HuH-7 (cell line): Measurements from ENCODE around the gene HIVEP2.
"Not testable (repeated sequence)": the region's sequence is repeated elsewhere in the genome, so short reads cannot be mapped to it uniquely, and the experiment has no call there.

Experiments
- DNase-seq: peaks from one replicate; pipeline ENCODE4 v3.0.0; 2011; ENCODE audit warnings: low spot score

The HIVEP2 gene, protein sequence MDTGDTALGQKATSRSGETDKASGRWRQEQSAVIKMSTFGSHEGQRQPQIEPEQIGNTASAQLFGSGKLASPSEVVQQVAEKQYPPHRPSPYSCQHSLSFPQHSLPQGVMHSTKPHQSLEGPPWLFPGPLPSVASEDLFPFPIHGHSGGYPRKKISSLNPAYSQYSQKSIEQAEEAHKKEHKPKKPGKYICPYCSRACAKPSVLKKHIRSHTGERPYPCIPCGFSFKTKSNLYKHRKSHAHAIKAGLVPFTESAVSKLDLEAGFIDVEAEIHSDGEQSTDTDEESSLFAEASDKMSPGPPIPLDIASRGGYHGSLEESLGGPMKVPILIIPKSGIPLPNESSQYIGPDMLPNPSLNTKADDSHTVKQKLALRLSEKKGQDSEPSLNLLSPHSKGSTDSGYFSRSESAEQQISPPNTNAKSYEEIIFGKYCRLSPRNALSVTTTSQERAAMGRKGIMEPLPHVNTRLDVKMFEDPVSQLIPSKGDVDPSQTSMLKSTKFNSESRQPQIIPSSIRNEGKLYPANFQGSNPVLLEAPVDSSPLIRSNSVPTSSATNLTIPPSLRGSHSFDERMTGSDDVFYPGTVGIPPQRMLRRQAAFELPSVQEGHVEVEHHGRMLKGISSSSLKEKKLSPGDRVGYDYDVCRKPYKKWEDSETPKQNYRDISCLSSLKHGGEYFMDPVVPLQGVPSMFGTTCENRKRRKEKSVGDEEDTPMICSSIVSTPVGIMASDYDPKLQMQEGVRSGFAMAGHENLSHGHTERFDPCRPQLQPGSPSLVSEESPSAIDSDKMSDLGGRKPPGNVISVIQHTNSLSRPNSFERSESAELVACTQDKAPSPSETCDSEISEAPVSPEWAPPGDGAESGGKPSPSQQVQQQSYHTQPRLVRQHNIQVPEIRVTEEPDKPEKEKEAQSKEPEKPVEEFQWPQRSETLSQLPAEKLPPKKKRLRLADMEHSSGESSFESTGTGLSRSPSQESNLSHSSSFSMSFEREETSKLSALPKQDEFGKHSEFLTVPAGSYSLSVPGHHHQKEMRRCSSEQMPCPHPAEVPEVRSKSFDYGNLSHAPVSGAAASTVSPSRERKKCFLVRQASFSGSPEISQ (N-terminal part only)

GRCh38 chr6:142945049-142945445 is at the start of gene HIVEP2:
Gene HIVEP2 (minus strand): TSS chr6:142945176. CDS start chr6:142774738, 170,438 bp downstream.
- peak; percentile 86 for DNase-seq

- no peak for DNase-seq
These were observed 49.0 kb upstream of the HIVEP2 start for GRCh38 chr6:142993977-142994376.

- DNase-seq, result no peak
These were observed 42.5 kb upstream of the HIVEP2 start for GRCh38 chr6:142987490-142987889.

DNA sequence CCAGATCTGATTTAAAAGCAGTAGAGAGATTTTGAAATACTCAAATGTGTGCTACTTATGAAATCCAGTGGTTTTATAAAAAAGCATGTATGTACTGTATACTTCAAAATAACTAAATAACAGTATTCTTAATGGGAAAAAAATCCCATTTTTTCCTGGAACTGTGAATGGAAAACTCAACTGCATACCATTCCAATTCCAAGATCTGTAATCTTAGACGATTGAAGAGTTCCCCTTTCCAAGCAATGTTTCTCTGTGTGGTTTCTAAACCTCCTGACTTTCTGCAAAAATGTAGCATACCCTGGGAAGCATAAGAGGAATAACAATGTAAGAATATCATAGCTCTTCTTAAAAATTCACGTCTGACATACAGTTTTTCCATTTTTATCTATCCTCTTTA is 40.3 kb upstream of the HIVEP2 start:
- no peak for DNase-seq

GRCh38 chr6:142984386-142984785 is 39.4 kb upstream of the HIVEP2 start:
- DNase-seq, result no peak

DNA sequence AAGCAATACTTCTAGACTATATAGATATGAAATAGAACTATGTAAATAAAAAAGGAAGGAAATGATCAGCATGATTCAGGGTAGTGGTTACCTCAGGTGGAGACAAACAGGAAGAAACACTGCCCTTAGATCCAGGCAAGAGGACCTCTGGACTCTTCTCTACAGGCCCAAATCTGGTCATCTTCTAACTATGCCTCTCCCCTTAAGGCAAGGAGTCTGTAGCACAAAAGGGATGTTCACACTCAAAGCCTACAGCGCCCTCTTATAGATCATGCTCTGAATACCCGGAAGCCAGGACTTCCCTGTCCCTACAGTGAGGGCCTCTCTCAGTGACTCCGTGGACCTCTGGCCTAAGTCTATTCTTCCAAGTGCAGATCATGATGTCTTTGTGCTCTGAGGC is 30.4 kb upstream of the HIVEP2 start:
- DNase-seq, result peak; percentile 24

GRCh38 chr6:142970941-142971340 is 26.0 kb upstream of the HIVEP2 start:
- DNase-seq, result not testable (repeated sequence)

GRCh38 chr6:142968601-142969000 is 23.6 kb upstream of the HIVEP2 start:
- no peak for DNase-seq

GRCh38 chr6:142966294-142966693 is 21.3 kb upstream of the HIVEP2 start:
- DNase-seq, result no peak

DNA sequence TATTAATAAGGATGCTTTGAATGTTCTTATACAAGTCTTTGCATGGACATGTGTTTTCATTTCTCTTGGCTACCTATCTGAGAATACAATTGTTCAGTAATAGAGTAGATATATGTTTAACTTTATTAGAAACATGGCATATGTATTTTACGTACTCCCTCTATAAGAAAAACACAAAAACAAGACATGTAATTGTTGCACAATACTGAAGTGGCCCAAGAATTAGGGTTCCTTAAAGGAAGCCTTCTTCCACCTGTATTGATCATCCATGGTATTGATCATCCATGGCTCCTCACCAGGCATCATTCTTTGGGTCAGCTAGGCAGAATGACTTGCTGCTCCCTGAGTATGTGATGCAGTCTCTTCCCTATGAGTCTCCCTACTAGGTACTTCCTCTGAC is 20.2 kb upstream of the HIVEP2 start:
- DNase-seq, result no peak

DNA sequence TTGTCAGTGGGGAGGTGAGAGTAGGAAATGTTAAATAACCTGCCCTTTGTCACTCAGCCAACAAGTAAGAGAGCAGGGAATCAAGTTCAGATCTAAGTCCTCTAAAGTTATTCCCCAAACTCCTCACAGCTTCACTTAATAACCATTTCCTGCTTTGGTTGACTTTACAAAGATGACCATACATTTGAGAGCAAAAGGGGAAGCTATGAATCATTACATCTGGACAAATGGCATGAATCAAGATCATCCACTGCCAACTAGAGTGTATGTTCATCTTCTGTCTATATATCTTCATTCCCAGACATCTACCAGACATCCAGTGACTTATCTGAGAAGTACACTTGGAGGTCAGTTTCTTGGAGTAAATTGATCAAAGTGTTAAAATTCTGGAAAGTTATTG is 15.1 kb upstream of the HIVEP2 start:
- DNase-seq, result no peak

- DNase-seq, result no peak
These were observed 13.4 kb upstream of the HIVEP2 start for GRCh38 chr6:142958343-142958742.

DNA sequence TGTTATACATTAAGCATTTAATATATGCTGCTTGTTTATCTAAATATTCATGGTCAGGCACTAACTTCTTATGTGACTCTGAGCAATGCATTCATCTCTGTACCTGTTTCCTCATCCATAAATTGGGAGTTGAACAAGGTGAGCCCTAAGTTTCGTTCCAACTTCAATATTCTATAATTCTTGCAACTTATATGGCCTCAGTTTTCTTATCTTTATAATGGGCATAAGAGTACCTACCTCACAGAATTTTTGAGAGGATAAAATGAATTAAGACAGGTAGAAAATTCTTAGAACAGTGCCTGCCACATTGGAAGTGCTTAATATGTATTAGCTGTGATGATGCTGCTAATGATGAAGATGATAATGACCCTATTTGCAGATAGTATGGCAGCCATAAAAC is 11.8 kb upstream of the HIVEP2 start:
- DNase-seq, result no peak

- no peak for DNase-seq
These were observed 9.9 kb upstream of the HIVEP2 start for GRCh38 chr6:142954844-142955243.

DNA sequence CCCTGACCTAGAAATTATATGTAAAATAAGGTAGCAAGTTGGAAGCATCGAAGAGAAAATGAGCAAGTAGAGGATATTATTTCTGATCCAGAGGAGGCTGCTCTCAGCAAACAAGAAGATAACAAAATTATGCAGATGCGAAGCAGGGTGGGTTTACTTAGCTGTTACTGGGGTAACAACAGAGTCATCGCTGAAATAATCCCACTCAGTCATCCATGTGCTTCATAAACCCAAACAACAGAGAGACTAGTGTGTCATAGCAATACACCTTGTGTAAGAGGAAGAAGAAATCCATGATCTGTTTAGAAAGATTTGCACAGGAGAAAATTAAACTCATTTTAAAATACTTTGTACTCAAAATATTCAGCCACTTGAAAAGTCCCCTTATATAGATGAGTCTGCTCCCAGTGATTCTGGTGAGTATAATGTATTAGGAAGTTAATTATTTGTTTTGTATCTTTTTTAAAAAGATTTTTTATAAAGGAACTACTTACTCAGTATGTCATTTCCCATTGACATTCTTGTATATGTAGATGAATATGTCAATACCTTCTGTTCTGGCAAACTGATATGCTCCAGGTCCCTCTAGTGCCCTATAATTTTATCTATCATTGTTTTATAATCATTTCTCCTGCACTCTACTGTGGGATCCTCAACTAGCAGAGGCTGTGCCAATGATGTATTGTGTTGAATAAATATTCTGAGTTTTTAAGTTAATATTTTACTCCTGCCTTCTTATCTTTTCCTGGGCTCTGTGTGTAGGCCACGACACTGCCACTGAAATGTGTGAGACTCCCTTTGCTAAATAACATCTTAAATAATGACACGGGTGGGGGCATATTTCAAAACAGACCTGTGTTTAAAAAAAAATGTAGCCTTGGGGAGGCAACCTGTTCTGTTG is 8.6 kb upstream of the HIVEP2 start:
- no peak for DNase-seq

GRCh38 chr6:142952614-142953013 is 7.6 kb upstream of the HIVEP2 start:
- DNase-seq, result no peak

- DNase-seq, result no peak
These were observed 5.3 kb upstream of the HIVEP2 start for GRCh38 chr6:142950291-142950690.

GRCh38 chr6:142947714-142948480 is 2.9 kb upstream of the HIVEP2 start:
- peak; percentile 25 for DNase-seq

DNA sequence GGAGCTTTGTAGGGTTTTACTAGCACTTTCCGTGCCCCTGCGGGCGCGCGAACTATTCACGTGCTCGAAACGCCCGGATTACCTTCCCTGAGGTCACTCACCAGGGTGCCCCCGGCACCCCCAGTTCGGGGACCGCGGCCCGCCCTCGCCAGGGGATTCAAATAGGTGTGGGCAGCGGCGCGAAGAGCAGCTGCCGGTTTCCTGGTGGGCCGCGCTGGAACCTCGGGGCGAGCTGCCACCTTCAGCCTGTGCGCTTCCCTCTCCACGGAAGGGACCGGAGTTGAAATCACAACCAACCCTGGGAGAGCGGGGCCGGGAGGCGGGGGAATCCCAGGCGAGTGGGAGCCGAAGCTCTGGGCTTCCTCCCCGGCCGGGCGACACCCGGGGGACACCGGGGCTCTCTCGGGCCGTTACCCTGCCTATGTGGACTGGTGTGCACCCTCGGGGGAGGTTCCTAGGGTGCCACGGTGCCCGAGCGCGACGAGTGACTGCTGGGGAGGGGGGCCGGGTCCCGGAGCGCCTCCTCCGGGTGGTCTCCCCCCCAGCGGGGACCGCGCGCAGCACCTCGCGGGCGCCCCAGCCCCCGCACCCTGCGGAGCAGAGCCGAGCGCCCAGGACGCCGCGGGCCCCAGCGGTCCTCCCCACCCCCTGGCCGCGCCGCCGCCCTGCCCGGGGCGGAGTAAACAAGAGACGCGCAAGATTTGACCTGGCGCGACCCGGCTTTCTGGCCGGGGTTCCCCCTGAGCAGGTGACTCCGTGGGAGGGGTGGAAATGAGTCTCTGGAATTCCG is 2.1 kb upstream of the HIVEP2 start:
- peak; percentile 87 for DNase-seq
